Ishikawa (cell line): ENCODE results near the gene CDH13.

Experiments
- CEBPB ChIP-seq: IDR thresholded peaks from 2 replicates; pipeline ENCODE4 v1.6.1; 2012
- CREB1 ChIP-seq: IDR thresholded peaks from 2 replicates; pipeline ENCODE4 v1.6.1; 2012; ENCODE audit warnings: low read depth
- EGR1 ChIP-seq: IDR thresholded peaks from 2 replicates; pipeline ENCODE4 v1.6.1; 2012
- EP300 ChIP-seq: IDR thresholded peaks from 2 replicates; pipeline ENCODE4 v1.6.1; 2012; ENCODE audit warnings: borderline replicate concordance
- FOXM1 ChIP-seq: IDR thresholded peaks from 2 replicates; pipeline ENCODE4 v1.6.1; 2012; ENCODE audit warnings: low read depth, borderline replicate concordance
- RAD21 ChIP-seq: IDR thresholded peaks from 2 replicates; pipeline ENCODE4 v1.6.1; 2012; ENCODE audit warnings: low read depth
- TAF1 ChIP-seq: IDR thresholded peaks from 2 replicates; pipeline ENCODE4 v1.6.1; 2012; ENCODE audit warnings: low read depth, mild to moderate bottlenecking
- TCF12 ChIP-seq: IDR thresholded peaks from 2 replicates; pipeline ENCODE4 v1.6.1; 2012; ENCODE audit warnings: low read depth
- YY1 ChIP-seq: IDR thresholded peaks from 2 replicates; pipeline ENCODE4 v1.6.1; 2012; ENCODE audit warnings: low read depth
- ZBTB7A ChIP-seq: IDR thresholded peaks from 2 replicates; pipeline ENCODE4 v1.6.1; 2012; ENCODE audit warnings: low read depth
- TF ChIP-seq, protein P1 (sequence below): IDR thresholded peaks from 2 replicates; pipeline ENCODE4 v1.6.1; 2012
- TF ChIP-seq, protein P2 (sequence below): IDR thresholded peaks from 2 replicates; pipeline ENCODE4 v1.6.1; 2012
- TF ChIP-seq, protein P3 (sequence below): IDR thresholded peaks from 2 replicates; pipeline ENCODE4 v1.6.1; 2012; ENCODE audit warnings: low read depth, mild to moderate bottlenecking

DNA sequence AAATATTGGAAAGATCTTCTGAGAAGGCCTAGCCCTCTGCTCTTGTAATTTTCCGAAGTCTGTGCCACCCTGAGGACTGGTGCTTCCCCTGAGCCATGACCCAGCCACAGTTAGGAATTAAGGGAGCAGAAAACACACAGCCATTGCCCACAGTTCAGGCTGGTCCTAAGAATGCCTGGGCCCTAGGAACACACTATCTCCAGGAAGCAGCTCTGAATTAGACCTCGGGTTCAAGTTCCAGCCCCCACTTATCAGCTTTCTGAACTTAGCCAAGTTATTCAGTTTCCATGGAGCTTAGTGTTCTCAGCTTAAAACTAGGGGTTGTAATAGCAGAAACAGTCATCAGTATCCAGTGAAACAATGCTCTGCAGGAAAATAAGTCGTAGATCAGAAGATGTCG, 56.0 kb downstream of the CDH13 start:
- no peak for TF ChIP-seq ZBTB7A
- TF ChIP-seq, protein P1, sequence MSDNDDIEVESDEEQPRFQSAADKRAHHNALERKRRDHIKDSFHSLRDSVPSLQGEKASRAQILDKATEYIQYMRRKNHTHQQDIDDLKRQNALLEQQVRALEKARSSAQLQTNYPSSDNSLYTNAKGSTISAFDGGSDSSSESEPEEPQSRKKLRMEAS: no peak
- TF ChIP-seq EP300: no peak
- TF ChIP-seq, protein P2, sequence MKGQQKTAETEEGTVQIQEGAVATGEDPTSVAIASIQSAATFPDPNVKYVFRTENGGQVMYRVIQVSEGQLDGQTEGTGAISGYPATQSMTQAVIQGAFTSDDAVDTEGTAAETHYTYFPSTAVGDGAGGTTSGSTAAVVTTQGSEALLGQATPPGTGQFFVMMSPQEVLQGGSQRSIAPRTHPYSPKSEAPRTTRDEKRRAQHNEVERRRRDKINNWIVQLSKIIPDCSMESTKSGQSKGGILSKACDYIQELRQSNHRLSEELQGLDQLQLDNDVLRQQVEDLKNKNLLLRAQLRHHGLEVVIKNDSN: no peak
- TF ChIP-seq, protein P3, sequence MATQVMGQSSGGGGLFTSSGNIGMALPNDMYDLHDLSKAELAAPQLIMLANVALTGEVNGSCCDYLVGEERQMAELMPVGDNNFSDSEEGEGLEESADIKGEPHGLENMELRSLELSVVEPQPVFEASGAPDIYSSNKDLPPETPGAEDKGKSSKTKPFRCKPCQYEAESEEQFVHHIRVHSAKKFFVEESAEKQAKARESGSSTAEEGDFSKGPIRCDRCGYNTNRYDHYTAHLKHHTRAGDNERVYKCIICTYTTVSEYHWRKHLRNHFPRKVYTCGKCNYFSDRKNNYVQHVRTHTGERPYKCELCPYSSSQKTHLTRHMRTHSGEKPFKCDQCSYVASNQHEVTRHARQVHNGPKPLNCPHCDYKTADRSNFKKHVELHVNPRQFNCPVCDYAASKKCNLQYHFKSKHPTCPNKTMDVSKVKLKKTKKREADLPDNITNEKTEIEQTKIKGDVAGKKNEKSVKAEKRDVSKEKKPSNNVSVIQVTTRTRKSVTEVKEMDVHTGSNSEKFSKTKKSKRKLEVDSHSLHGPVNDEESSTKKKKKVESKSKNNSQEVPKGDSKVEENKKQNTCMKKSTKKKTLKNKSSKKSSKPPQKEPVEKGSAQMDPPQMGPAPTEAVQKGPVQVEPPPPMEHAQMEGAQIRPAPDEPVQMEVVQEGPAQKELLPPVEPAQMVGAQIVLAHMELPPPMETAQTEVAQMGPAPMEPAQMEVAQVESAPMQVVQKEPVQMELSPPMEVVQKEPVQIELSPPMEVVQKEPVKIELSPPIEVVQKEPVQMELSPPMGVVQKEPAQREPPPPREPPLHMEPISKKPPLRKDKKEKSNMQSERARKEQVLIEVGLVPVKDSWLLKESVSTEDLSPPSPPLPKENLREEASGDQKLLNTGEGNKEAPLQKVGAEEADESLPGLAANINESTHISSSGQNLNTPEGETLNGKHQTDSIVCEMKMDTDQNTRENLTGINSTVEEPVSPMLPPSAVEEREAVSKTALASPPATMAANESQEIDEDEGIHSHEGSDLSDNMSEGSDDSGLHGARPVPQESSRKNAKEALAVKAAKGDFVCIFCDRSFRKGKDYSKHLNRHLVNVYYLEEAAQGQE: no peak
- TF ChIP-seq TAF1: no peak
- TF ChIP-seq CEBPB: no peak
- TF ChIP-seq FOXM1: no peak
- TF ChIP-seq YY1: no peak
- TF ChIP-seq RAD21: no peak
- no peak for TF ChIP-seq EGR1
- TF ChIP-seq TCF12: no peak
- no peak for TF ChIP-seq CREB1
